SU-DHL-6 (cell line): ENCODE results near the gene TOR4A.

Experiments
- CTCF ChIP-seq: fragments of 200-600 bp; sonication (generic); IDR thresholded peaks from one replicate; pipeline ENCODE4 v1.5.1; 2017; ENCODE audit warnings: antibody characterized with exemption, mild to moderate bottlenecking, low read length, moderate library complexity; ENCODE audit not compliant: insufficient read depth, poor library complexity, severe bottlenecking
- EZH2phosphoT487 ChIP-seq: fragments of 200-600 bp; sonication (generic), shearing (Covaris generic); conservative IDR thresholded peaks from 2 replicates; pipeline ENCODE4 v1.6.1; 2018; ENCODE audit warnings: mild to moderate bottlenecking, antibody characterized with exemption, low read length, moderate library complexity, mixed read lengths

- TF ChIP-seq CTCF (no peak), EZH2phosphoT487 (no peak)
Observed at GRCh38 chr9:137294681-137295237, 17.2 kb downstream of the TOR4A start.
